HG03175 (cell line): ENCODE data around the gene LYRM4.

ENCODE experiments used
- ATAC-seq: cut with Tn5 transposase; IDR thresholded peaks from one replicate; pipeline ENCODE4 v1.9.1; 2021; ENCODE audit warnings: mild to moderate bottlenecking, moderate library complexity; ENCODE audit not compliant: unreplicated experiment

LYRM4 gene

GRCh38 chr6:5105146-5105545 is 155.6 kb downstream of the LYRM4 start:
- no peak for ATAC-seq

GRCh38 chr6:5104667-5105066 is 156.1 kb downstream of the LYRM4 start:
- ATAC-seq = no peak

DNA sequence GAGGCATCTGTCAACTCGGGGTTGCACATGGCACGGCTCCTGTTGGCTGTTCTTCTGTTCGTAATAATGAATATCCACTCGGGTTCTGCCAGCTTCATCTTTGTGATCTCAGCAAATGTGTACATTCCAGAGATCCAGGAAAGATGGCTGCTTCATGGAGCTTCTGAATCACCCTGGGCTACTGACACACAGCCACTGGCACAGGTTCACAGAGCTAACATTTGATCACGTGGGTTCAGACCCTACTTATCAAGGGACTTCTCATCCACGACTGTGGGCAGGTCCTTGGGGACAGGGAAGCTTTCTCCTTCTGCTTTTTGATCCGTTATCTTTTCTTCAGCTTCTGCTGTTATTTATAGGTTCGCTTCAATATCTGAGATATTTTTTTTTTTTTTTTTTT is 157.5 kb downstream of the LYRM4 start:
- no peak for ATAC-seq

DNA sequence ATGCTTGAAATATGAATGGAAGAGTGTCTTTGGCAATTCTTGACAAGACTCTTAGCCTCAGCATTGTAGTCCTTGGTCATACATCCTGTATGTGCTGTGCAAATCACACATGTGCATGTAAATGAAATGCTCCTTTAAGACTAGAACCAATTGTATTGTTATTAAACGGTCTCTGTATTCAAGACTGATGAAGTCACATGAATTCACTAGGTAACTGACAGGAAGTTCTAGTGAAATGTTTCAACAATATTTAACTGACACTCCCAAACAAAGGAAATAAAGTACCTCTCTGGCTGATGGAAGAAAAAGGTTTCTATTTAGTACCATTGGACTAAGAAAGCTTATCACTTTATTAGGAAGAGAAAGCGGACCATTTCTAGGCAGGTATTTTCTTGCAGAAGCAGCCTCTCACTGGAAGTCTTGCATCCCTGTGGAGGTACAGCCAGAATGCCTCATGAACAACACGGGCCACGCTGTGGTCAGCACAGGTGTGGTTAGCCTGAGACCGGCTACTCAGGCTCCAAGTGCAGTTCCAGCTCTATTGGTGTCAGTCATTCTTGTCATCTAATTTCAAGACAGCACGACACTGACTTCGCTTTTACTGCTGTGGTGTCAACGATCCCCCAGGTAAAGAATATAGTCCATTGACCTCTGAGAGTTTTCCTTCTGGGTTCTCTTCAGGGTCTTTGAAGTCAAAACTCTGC is 158.3 kb downstream of the LYRM4 start:
- ATAC-seq = no peak

GRCh38 chr6:5100806-5101205 is 159.9 kb downstream of the LYRM4 start:
- ATAC-seq = no peak

DNA sequence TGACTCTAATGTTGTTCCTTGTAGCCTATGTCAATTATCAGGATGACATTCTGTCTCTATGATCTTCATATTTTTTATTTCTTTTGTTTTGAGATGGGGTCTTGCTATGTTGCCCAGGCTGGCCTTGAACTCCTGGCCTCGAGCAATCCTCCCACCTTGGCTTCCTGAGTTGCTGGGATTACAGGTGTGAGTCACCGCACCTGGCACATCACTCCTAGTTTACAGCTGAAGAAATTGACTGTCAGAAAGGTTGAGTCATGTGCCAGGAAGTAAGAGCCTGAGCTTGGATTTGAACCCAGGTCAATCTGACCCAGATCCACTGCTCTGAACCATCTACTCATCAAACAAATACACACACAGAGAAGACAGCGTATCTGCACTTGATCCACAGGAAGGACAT is 161.2 kb downstream of the LYRM4 start:
- no peak for ATAC-seq

- ATAC-seq = no peak
Observed at GRCh38 chr6:5098501-5099270, 162.1 kb downstream of the LYRM4 start.

DNA sequence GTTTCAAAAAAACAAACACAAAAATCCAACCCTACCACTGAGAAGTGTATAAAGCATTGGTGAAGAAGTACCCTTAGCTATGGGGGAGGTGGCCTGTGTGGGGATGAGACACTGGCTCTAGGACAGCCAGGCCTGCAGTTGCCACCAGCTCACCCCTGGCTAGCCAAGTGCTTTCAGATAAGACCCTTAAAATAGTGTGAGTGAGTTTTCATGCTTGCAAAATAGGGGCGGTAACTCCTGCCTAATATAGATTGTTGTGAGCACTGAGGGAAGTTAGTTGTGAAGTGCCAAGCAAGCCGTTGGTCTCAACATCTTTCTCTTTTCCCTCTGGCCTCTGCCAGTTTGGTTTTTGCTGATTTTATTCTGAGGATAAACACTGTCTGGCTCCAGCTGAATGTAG is 164.3 kb downstream of the LYRM4 start:
- no peak for ATAC-seq

DNA sequence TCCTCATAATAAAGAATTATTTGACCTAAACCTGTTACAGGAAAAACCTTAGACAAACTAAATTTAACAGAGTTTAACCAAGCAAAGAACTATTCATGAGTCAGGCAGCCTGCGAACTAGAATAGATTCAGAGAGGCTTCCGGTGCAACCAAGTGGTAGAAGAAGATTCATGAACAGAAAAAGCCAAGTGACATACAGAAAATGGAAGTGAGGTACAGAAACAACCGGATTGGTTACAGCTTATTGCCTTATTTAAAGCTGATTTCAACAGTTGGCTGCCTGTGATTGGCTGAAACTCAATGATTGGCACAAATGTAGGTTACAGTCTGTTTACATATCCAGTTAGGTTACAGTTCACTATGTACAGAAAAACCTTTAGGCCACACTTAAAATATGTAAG is 165.5 kb downstream of the LYRM4 start:
- peak; percentile 80 for ATAC-seq

- no peak for ATAC-seq
Observed at GRCh38 chr6:5094327-5094726, 166.4 kb downstream of the LYRM4 start.

DNA sequence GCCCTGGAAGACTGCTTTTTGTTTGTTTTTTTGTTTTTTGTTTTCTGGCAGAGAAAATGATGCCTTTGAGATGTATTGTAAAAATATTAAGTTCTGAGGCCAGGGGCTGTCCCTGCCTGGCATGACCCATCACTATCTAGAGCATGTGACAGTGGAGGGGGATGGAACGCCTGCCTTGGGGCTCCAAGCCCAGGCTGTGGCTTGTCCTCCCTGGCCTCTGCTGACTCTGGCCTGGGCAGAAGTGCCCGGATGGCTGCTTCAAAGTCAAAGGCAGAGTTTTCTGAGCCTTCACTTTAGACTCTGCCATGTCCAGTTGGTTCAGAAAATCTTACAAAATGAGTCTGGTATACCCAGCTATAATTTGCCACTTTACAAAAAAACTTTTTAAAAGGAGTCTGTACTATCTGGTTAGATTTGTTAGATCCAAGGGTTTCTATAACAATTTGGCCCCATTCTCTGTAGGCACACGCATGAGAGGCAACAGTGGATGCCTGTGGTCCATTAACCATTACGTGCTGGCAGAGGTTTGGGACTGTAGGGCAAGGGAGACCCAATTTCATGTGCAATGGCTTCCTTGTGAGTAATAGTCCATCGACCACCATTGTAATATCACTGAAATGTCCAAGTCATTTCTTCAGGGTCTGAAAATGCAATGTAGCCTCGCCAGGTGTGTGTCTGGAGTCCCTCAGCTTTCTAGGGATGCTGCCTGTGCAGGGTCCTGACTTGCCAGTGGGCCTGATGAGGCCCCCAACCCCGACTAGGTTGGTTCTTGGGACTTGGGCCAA is 167.3 kb downstream of the LYRM4 start:
- no peak for ATAC-seq

DNA sequence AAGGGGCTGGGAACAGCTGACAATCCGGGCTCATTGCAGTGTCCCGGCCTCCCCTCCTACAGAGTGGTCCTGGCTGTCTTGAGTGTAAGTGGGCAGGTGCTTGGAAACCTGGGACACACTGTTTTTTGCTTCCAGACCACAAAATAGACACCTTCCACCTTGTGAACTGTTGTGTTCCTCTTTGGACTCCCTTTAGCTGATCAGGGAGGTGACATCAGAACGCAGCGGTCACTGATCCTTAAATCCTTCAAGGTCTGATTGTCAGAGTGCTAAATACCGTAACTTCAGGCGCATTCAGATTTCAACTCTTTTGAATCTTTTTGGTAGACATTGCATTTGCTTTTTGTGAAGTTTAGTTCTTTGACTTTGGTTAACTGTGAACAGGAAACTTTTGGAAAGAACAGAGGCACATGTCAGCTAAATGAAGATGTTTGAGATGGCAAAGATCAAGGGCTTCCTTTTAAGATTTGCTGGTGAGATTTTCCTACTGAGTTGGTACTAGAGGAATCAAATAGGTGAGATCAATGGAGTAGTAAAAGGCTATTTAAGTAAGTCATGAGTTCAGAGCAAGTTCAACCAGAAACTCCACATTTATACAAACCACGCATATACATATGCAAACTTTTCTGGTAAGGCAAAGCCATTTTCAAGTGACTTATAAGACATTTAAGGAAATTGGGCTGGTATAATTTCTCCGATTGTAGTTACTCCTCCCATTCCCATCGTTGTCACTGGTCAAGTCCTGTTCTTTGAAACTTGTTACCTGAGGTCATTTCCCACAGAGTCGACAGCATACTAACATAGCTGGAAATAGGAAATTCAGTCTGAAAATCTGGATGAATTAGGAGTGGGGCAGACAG is 169.3 kb downstream of the LYRM4 start:
- ATAC-seq = no peak

- ATAC-seq = no peak
Observed at GRCh38 chr6:5090603-5091002, 170.1 kb downstream of the LYRM4 start.

- no peak for ATAC-seq
Observed at GRCh38 chr6:5089481-5090438, 171.0 kb downstream of the LYRM4 start.

GRCh38 chr6:5088780-5089179 is 172.0 kb downstream of the LYRM4 start:
- no peak for ATAC-seq

GRCh38 chr6:5087389-5087788 is 173.4 kb downstream of the LYRM4 start:
- no peak for ATAC-seq

GRCh38 chr6:5086294-5086890 is 174.4 kb downstream of the LYRM4 start:
- ATAC-seq = no peak

GRCh38 chr6:5085648-5086293 is 175.0 kb downstream of the LYRM4 start:
- ATAC-seq = no peak
